Embryonic facial prominence (tissue), 1 donor: ENCODE results near the gene ONECUT2.
"Not testable (repeated sequence)": the region's sequence is repeated elsewhere in the genome, so short reads cannot be mapped to it uniquely, and the experiment has no call there.

Experiments used
- DNase-seq: peaks from one replicate; pipeline ENCODE4 v3.0.0-alpha.2; 2016; ENCODE audit errors: extremely low spot score

The ONECUT2 gene

GRCh38 chr18:57434536-57435494, at the start of gene ONECUT2:
Gene ONECUT2, plus strand, starts transcription at chr18:57435374. Its CDS starts 343 bp downstream, at chr18:57435717.
- peak; percentile 87 for DNase-seq

DNA sequence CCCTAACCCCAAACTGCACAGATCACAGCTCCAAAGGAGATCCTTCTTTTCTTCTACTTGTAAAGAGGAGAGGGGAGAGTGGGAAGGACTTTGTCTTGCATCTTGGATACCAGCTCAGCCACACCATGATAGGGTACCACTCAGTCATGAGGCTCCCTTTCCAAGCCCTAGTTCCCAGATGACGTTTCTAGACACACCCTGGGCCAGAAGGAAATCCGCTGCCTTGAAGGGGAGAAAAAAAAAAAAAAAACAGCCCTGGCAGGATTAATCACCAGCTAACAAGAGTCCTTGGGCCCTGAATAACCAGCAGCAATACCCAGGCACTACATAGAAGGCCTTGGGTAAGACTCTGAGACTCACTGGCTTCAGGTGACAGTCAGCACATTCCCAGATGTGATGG, 45.9 kb upstream of the ONECUT2 start:
- no peak for DNase-seq

GRCh38 chr18:57390044-57390443, 45.1 kb upstream of the ONECUT2 start:
- DNase-seq = no peak

- DNase-seq = not testable (repeated sequence)
These were observed 40.4 kb upstream of the ONECUT2 start for GRCh38 chr18:57394749-57395148.

GRCh38 chr18:57396831-57397230, 38.3 kb upstream of the ONECUT2 start:
- not testable (repeated sequence) for DNase-seq

DNA sequence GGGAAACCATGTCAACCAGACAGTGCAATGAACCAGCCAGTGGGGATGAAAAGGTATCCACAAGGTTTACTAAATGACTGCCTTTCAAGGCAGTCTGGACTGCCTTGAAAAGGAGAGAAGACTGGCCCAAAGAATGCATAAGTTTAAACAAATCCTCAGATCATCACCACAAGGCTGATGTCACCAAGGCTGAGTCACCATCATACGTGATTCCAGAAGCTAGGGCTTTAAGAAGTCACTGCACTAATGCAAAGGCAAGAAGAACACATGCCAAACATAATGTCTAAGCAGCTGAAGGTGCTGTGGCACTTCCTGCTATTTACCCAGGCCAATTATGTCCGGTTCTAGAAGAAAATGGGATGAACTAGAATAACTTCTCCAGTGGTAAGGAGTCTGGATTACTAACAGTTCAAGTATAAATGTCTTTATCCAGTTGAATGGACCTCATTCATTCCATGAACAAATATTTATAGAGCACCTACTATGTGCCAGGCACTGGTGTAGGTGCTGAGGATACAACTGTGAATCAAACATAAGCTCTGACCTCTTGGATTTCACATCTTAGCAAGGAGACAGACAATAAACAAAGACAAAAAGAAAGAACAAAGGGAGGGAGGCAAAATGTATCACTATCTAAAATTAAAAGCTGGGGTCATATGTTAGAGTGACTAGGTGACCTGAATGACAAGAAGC, 37.6 kb upstream of the ONECUT2 start:
- DNase-seq = no peak

- no peak for DNase-seq
These were observed 30.8 kb upstream of the ONECUT2 start for GRCh38 chr18:57404345-57404744.

- no peak for DNase-seq
These were observed 25.5 kb upstream of the ONECUT2 start for GRCh38 chr18:57409650-57410049.

DNA sequence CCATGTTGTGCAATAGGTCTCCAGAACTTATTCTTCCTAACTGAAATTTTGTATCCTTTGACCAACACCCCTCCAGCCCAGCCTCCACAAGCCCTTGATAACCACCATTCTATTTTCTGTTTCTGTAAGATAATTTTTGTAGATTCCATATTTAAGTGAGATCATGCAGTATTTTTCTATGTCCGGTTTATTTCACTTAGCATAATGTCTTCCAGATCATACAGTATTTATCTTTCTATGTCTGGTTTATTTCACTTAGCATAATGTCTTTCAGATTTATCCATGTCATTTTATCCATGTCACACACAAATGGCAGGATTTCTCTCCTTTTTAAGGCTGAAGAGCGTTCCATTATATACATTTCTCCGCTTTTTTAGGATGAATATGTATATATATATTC, 24.4 kb upstream of the ONECUT2 start:
- DNase-seq = no peak

GRCh38 chr18:57416542-57416941, 18.6 kb upstream of the ONECUT2 start:
- no peak for DNase-seq

- DNase-seq = no peak
These were observed 12.8 kb upstream of the ONECUT2 start for GRCh38 chr18:57422313-57422872.

GRCh38 chr18:57423821-57424220, 11.4 kb upstream of the ONECUT2 start:
- no peak for DNase-seq

- no peak for DNase-seq
These were observed 10.1 kb upstream of the ONECUT2 start for GRCh38 chr18:57425096-57425495.

GRCh38 chr18:57426187-57426586, 9.0 kb upstream of the ONECUT2 start:
- no peak for DNase-seq

GRCh38 chr18:57427429-57428201, 7.6 kb upstream of the ONECUT2 start:
- DNase-seq = no peak

DNA sequence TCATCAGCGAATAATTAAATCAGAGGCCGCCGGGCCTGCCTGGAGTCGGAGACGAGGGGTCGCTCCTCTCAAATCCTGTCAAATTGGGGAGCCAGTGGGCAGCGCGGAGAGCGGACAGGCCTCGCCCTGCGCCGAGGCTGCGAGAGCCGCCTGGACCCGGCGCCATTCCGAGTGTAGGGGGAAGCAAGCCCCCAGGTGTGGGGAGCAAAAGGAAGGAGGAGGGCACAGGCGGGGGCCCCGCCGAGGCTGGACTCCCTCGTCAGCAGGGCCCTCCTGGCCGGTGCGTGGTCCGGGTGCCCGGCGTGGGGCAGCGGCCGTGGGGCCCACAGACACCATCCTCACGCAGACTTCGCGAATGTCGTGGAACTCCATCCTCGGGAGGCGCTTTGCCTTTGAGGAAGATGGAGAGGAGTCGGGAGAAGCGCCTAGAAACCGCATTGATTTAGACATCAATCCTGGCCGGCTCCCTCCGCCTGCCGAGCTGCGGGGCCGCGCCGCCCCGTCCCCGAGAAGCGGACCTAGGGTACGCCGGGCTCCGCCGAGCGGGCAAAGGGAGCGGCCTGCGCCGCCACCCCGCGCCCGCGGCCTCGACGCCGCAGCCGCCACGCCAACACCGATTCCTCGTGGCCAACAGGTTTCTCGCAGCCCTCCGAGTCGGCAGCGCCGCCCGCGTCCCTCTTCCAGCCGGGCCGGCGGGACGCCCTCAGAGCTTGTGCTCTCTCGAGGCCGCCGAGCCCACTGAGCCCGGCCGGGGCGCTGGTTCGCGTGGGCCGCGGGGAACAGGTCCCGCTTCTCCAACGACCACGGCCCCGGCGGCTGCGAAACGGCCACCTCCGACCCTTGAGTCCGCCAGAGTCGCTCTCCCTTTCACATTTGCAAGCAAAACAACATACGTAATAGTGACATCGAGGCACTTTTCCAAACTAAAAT, 6.7 kb upstream of the ONECUT2 start:
- no peak for DNase-seq

GRCh38 chr18:57429167-57430078, 5.8 kb upstream of the ONECUT2 start:
- no peak for DNase-seq

DNA sequence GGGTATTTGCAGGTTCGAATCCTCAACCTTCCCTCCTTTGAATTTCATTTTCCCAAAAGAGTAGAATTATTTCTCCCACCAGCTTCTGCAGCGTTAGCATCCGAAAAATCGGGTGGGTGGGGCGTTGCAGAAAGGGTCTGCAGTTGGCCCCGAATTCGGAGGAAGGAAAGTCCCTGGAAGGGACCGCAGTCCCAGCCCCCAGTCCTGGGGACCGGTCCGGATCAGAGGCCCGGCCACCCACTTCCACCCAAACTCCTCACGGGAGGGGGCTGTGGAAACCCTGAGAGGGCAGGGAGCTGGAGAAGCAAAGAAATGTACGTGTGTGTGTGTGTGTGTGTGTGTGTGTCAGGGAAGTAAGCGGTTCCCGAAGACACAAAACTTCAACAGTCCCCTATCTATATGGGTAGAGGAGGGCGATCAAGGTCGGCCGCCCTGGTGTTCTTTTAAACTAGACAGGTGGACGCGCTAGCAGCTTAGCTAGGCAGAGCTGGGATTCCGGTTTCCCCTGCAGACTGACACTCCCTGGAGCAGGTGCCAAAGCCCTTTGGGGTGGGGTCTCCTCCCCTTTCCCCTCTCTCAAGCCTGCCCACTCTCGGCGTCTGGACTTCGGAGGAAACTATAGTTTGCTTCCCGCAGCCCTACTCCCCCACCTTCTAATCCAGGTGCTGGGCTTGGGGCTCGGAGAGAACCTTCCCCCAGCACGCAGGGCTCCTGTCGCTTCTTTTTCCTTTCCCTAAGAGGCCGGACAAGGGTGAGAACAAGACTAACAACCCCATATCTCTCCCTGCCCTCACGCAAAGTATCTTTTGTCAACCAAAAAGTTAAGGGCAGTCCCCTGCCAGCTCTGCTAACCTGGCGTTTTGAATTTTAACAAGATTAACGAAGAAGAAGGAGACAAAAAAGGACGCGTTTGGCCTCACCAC, 4.8 kb upstream of the ONECUT2 start:
- DNase-seq = no peak

DNA sequence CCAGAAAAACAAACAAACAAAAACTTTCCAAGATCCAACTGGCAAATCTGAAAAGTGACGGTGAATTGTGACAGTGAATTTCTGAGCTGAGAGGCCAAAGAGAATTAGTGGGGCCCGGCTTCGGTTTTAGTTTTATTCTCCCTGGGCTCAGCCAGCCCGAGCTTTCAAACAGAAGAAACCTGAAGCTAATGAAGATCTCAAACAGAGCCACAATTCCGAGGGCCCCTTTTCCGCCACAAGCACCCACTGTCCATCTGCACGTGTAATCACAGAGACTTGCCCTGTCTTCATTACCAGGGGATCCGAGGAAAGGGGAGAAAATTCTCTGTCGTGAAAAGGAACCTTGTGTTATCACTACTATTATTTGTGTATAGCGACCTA, 4.2 kb upstream of the ONECUT2 start:
- no peak for DNase-seq
